HG02798 (cell line): Measurements from ENCODE around the gene MBIP.

Experiments
- ATAC-seq: cut with Tn5 transposase; IDR thresholded peaks from one replicate; pipeline ENCODE4 v1.9.1; 2021; ENCODE audit warnings: mild to moderate bottlenecking; ENCODE audit not compliant: unreplicated experiment, poor library complexity

MBIP gene

DNA sequence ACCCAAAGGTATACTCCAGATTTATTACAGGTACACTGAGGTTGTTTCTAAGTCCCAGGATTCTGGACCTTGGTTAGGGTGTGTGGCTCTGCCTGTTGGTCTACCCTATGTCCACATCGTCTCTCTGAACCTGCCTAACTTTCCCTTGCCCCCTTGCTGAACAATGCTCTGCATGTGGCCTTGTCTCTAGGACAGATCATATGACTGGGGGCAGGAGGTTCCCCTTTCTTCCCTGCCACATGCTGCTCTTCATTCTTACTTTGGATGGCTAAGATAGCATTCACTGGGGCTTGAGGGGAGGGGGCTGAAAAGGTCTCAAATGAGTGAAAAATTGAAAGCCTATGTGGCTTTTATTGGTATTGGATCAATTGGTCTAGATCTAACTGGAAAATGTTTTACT is 49.2 kb downstream of the MBIP start:
- no peak for ATAC-seq

DNA sequence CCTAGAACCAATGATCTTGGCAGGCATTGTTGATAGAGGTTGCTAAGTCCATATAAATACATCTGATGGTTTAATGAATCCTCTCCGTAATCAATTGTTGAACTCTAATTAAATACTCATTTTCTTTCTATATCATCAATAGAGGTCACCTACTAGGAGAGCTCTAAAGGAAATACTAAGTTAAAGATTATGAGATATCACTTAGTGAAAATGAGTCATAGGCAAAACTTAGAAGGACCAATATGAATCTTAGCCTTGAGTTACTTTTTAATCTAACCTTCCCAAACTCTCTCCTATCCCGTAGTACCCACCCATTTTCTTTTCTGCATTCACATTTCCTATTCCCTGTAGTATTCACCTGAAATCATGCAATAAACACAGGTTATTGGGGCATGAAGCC is 50.2 kb downstream of the MBIP start:
- ATAC-seq = no peak

DNA sequence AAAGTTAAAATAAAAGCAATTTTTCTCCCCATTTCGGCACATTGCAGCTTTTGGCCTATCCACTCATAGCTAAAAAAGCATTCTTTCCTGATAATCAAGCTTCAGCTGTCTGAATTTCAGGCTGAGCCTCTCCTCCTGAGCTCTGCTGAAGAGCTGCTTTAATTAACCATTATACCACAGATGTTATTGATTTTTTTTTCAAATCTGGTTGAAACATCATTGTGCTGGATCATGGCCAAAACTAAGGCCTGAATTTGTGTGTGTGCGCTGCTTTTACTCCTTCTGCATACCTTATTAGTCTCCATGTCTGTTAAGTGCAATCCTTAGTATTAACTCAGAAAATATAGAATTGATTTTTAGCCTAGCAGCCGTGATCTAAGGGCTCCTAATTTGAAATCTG is 52.3 kb downstream of the MBIP start:
- ATAC-seq = no peak

DNA sequence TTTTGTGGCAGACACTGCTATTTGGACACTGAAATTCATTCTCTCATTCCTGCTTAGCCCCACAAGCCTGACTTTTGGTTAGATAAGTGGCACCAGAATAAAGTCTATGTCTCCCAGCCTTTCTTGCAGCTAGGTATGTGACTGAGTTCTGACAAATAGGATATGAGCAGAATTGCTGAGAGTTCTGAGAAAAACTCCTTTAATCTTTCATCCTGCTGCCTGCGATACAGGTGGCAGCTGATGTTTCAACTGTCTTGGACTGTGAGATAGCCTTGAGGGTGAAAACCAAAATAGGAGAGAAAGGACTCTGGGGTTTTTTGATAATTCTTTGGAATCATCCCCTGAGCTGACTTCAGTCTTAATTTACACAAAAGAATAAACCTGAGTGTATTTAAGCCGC is 55.8 kb downstream of the MBIP start:
- ATAC-seq = no peak

DNA sequence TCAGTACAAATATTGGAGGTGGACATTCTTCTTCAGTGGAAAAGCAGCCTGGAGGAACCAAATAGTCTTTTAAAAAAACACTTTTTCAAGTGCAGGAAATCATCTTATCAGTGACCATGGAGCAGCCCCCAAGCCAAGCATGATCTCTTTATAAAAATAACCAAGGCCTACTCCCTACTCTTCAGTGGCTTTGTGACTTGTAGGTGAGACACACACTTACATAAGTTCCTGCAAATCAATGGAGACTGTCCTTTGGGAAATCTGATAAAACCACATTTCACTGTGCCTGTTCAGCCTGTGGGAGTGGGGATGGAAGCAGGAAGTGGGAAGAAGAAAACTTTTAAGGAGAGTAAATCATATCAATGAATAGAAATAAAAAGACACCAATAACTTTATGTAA is 56.3 kb downstream of the MBIP start:
- no peak for ATAC-seq

DNA sequence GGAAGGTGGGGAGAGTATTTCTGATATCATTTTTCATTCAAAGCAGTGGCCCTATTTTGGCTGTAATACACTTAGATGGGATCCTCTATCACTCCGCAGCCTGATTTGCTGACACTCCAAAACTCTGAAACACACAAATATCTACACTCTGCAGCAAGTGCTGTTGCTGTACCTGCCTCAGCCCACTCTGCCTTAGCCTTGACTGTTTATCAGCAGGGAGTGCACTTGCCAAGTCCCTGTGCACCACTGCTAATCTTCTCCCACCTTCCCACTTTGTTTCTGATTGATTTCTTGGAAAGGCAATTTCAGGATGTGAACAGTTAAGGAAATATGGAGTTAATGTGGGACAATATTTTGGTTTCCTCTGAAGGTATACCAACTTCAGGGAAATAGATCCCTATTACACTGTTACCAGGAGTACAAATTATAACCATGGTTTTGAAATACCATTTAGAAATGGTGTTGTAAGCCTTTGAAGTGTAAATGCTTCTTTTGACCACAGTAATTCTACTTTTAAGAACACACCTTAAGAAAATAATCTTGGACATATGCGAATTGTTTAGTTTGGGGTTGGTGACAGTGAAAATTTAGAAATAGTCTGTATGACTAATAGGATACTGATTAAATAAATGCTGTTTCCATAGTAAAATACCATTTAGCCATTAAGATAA is 59.3 kb downstream of the MBIP start:
- no peak for ATAC-seq

DNA sequence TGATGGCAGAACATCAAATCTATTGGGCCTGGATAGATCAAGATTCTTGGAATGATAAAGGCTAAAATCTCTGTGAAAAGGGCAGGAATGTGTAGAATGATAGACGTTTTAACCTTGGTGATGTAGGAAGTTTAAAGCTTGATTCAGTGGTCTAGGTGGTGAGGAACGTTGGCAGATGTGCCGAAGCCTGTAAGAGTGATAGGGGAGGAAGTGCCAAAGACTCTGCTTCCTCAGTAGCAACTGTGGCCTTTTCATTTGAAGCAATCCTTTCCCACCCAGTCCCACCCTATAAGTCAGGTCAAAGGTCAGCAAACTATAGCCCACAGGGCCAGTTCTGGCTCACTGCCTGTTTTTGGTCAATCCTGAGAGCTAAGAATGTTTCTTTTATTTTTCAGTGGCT is 62.2 kb downstream of the MBIP start:
- ATAC-seq = no peak

DNA sequence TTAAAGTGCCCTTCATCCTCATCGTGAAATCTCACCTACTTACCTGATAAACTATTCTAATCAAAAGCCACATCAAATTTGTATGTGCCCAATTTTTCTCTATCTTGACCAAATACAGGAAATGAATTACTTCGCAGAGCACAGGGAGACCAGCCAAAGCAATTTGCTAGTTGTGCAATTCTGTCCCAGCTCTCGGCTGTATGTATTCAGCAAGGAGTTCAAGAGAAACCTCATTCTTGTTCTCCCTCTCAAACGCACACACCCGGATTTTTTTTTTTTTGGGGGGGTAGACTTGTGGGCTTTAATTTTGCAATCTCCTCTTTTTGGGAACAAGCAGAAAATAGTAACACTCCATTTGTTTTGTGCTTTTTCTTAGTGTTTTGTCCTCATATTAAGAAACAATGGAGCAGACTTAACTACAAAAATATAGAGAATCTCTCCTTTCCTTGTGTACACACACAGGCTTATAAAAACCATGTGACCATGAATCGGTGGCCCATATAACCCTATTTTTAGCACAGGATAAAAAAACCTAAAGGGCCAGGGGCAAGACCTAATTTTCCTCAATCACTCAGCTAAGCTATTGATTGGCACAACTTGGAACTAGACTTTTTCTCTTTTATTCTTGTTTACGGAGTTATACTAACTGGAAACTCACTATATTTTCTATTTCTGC is 64.2 kb downstream of the MBIP start:
- ATAC-seq = no peak

DNA sequence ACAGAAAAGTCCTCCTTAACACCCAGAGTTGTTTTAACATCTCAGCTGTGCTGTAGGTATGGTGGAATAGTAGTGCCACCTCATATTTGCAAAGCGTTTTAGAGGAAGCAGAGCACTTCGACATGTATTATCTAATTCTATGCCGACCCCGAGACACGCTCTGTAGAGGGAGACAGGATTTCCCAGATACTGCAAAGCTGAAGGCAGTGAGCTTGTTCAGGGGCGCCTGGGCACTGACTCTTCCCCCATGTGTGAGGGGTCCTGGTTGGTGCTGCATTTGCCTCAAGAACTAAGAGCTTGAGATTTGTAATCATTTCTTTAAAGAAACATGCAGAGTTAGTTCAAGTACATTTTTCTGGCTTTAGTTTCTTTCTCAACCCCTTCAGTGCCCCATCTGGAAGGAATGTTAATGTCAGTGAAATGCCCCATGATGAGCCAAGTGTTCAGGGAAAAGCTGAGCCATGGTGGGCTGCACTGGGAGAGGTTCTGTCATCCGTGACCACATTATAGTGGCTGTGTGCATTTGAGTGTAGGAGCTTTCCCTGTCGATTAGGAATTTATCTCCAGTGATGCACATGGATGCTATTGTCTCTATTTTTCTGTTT is 66.3 kb downstream of the MBIP start:
- ATAC-seq = no peak
